HG03064 (cell line): ENCODE results near the gene KRT71.

Experiments used
- ATAC-seq: cut with Tn5 transposase; IDR thresholded peaks from one replicate; pipeline ENCODE4 v1.9.1; 2021; ENCODE audit warnings: low read depth; ENCODE audit not compliant: unreplicated experiment

The KRT71 gene

GRCh38 chr12:52577316-52577715 lies 24.4 kb upstream of the KRT71 start:
- no peak for ATAC-seq

GRCh38 chr12:52575948-52576347 lies 23.0 kb upstream of the KRT71 start:
- no peak for ATAC-seq

DNA sequence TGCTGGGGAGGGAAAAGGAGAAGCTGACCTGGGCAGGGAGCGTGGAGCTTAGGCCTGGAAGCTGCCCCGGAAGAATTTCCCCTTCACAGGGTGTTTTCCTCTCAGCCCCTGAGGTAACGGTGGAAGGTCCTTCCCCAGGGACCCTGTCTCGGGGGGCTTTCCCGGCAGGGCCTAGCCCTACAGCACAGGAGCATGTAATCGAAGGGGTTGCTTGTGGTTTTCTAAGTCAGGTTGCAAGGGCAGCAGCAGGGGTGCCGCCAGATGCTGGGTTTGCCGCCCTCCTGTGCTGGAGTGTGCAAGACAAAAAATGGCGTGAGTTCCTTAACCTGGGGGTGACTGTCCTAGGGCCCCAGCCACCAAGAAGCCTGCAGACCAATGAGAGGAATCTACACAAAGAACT lies 22.3 kb upstream of the KRT71 start:
- ATAC-seq: no peak

GRCh38 chr12:52573743-52574142 lies 20.8 kb upstream of the KRT71 start, which contains the start of gene KRT74:
Gene KRT74 (minus strand): TSS chr12:52573843. CDS start chr12:52573777, 66 bp downstream.
- ATAC-seq: no peak

GRCh38 chr12:52573306-52573705 lies 20.4 kb upstream of the KRT71 start:
- ATAC-seq: no peak

GRCh38 chr12:52570511-52570910 lies 17.6 kb upstream of the KRT71 start:
- no peak for ATAC-seq

DNA sequence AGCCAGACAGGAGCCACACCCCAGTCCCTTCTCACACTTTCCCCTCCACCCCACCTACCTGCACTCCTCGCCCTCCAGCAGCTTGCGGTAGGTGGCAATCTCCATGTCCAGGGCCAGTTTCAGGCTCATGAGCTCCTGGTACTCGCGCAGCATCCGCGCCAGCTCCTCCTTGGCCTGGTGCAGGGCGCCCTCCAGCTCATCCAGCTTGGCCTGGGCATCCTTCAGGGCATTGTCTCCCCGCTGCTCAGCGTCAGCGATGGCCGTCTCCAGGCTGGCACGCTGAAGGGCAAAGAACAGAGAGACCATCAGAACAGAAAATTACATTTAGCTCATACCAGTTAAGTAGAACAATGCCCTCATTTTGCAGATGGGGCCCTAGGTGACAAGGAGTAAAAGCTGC lies 15.2 kb upstream of the KRT71 start:
- no peak for ATAC-seq

DNA sequence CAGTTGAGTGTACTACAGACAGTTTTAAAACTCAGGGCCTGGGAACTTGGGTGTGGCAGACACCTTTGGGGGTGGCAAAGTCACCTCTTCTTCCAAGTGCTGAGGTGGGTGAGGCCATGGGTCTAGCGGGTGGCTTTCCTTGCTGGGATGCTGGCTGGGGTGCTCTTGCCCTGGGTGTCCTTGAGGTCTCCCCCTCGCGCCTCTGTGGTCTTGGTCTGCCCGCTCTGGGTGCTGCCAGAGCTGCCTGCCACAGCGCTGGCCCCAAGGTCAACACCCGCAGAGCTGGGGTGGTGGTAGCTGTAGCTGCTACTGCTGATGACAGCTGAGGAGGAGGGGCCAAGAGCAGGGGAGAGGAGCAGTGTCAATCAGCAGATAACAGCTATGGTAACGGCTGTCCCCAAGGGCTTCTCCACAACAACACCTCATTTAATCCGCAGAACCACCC lies 13.9 kb upstream of the KRT71 start:
- ATAC-seq: no peak

GRCh38 chr12:52564582-52564981 lies 11.6 kb upstream of the KRT71 start:
- ATAC-seq: no peak

DNA sequence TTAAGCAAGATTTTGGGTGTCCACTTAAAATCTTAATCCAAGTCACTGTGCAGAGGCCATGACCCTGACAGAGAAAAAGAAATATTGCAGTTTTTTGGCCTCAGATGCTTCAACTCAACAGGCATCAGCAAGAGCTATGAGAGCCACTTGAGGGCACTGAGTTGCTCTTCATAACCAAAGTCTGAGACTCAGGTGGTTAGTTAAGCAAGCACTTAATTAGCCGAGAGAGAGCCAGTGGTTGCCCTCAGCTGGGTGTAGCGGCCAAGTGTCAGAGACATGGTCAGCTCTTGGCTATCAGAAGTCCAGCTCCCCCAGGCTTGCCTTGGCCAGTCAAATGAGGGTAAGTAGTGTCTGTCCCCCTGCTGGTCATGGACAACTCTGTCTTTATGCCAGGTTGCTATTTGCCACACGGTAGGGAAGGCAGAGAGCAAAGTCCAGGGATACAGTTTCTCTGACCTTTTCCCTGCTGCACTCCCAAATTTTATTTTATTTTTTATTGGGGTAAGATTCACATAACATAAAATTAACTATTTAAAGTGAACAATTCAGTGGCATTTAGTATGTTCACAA lies 9.0 kb upstream of the KRT71 start:
- no peak for ATAC-seq

- no peak for ATAC-seq
Measured at GRCh38 chr12:52559979-52560378, 7.0 kb upstream of the KRT71 start.

- ATAC-seq: no peak
Measured at GRCh38 chr12:52558781-52559445, 6.0 kb upstream of the KRT71 start.

DNA sequence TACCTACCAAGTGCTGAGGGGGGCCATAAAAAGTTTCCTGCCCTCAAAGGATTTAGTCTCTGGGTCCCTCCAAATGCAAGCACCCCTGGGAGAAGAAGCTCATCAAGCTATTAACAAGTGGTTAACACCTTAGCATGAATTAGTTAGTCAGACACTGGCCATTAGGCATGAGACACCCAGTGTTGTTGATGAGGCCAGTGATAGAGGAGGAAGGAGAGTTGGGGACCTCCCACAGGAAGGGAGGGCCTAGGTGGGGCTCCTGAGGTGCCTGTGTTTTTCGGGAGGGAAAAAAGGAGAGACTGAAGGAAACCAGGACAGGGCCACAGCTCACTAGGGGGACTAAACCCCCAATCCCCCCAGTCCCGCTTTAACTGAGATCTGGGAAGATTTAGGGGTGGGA lies 4.5 kb upstream of the KRT71 start:
- no peak for ATAC-seq

- ATAC-seq: no peak
Measured at GRCh38 chr12:52555577-52555976, 2.6 kb upstream of the KRT71 start.

GRCh38 chr12:52552055-52552454 lies 890 bp downstream of the KRT71 start:
- no peak for ATAC-seq

- ATAC-seq: no peak
Measured at GRCh38 chr12:52551216-52551865, 1.6 kb downstream of the KRT71 start.

DNA sequence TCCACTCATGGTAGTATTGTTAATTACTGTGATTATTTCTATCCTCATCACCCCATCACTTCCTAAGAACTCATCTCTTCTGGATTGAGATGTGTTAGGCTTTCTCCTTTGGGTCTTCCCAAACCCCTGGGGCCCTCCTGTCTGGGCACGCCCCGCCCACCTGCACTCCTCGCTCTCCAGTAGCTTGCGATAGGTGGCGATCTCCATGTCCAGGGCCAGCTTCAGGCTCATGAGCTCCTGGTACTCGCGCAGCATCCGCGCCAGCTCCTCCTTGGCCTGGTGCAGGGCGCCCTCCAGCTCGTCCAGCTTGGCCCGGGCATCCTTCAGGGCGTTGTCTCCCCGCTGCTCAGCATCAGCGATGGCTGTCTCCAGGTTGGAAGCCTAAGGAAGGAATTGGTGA lies 6.8 kb downstream of the KRT71 start:
- no peak for ATAC-seq

GRCh38 chr12:52543985-52544883 lies 8.7 kb downstream of the KRT71 start:
- no peak for ATAC-seq

DNA sequence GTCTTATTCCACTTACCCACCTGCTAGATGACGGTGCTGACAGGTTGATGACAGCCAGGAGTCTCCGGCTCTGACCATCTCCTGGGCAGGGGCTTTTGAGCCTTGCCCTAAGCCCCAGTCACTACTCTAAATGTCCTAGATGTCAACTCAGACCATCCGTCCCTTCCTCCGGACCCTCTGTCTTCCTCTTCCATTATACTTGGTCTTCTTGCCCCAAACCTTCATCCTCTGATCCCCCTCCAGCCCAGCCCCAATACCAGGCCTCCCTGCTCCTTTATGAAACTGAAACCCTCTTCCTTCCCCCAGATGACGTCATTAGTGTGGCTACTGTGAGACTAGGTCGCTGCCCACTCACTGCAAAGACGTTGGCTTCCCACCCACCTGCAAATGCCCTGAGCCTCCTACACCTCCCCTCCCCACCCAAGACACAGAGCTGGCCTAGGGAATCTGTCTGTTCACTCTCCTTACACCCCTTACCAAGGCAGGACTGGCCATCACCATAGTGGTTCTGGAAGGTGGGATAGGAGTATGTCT lies 10.1 kb downstream of the KRT71 start:
- no peak for ATAC-seq

DNA sequence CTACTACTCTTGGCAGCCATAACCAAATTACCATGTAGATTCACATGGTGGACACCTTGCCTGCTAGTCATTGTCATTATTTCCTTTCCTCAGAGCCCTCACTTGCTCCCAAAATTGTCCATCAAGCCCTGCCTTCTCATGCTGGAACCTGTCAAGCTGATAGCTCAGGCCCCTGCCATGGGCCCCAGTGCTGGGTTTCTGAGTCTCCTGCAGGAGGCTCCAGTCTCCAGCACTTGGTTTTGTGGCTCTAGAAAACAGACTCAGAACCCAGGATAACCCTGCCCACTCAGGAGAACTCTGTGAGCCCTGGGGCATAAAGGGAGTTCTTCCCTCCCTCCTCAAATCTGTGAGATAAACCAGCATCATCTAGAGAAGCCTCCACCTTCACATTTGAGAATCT lies 10.8 kb downstream of the KRT71 start:
- ATAC-seq: no peak

GRCh38 chr12:52541709-52542108 lies 11.2 kb downstream of the KRT71 start:
- no peak for ATAC-seq
